Measurements from ENCODE around the gene MTERF4. TPM values are rescaled to one million over a fixed set of nuclear protein-coding genes. Genes with fewer than 3 reads are reported as not detected.

Gene MTERF4
- total RNA-seq: 19.3 and 28.3 TPM in 2 replicates

GRCh38 chr2:241102239-241102803 lies at the start of gene MTERF4:
Gene MTERF4, minus strand, starts transcription at chr2:241102287. Its CDS starts 14 bp downstream, at chr2:241102273.

DNA sequence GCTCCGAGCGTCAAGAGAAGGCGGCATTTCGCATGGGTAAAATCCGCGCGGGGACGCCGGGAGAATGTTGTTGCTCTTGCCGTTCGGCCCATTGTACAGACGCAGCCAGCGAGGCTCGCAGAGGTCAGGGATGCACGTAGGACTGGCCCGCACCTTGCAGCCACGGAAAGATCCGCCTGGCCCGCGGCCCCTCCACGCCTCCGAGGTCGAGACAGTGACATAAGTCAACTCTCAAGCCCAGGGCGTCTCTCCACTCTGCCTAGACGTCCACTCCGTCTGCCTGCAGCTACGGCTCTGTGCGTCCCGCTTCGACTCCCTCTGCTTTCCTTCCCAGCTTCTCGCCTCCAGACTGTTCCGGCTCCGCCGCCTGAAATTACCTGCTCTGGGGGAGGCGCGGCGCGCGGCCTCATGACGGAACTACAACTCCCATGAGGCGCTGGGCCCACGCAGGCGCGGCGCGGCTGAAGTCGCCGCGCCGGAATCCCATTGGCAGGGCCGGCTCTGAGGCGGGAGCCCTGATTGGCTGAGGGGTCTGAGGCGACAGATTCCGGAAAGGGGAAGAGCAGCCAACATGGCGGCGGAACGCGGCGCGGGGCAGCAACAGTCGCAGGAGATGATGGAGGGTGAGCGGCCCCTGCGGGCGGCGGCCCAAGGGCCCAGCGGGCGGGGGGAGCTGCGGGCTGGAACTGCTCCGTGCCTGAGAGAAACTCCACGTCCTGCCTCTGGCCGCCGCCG lies 48.0 kb upstream of the MTERF4 start, which contains the start of gene PPP1R7:
TSS of gene PPP1R7 (plus strand) at position 543 of the 735 bp plus-strand sequence. CDS start at position 572, 29 bp downstream.

DNA sequence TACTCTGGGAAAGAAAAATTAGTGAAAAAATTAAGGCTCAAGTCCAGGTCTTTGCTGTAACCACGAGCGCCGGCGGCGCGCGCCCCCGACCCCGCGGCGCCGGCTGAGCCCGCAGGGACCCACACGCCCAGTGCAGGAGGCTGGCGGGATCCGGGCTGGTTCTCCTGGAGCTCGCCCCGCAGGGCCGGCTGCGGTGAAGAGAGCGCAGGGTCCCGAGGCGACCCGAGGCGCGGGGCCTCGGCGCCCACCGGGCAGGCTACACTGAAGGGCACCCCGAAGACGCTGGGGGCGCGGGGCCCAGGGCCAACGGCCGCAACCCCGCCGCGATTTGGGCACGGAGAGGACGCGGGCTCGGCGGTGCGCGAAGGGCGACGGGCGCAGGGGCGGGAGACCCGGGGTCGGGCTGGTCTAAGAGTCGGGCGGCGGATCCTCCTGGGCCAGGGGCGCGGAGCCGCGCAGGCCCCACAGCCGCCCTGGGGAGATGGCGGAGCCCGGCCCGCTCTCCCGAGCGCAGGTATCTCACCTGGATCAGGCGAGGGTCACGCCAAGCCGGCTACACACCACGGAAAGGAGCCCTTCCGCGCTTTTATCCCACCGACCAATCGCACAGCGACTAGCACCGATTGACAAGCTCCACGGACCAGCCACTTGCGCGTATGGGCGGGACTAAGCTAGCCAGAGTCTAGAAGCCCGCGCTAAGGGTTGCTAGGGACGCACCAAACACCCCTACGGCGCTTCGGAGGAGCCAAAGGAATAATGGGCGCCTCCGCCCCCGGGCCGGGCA lies 47.0 kb upstream of the MTERF4 start, which contains the start of gene PASK:
TSS of gene PASK (minus strand) at position 582 of the 784 bp plus-strand sequence. CDS start 6,440 bp downstream, outside the sequence.

Other genes with a start within 250 kb of the MTERF4 start
- not detected in 2 replicates for gene AGXT, start 233.5 kb downstream of the MTERF4 start, total RNA-seq
- 0.85 and 3.4 TPM in 2 replicates for gene MAB21L4, start 206.1 kb downstream of the MTERF4 start, total RNA-seq
- not detected in 2 replicates for gene CROCC2, start 196.0 kb downstream of the MTERF4 start, total RNA-seq
- gene SNED1, start 103.7 kb downstream of the MTERF4 start, total RNA-seq: 0.48 TPM in 1 of 2 replicates, not detected in the other
- 2.3 and 2.4 TPM in 2 replicates for gene PASK, start 47.2 kb upstream of the MTERF4 start, total RNA-seq
- 28.6 and 38.1 TPM in 2 replicates for gene PPP1R7, start 48.2 kb upstream of the MTERF4 start, total RNA-seq
- 0.24 TPM in 1 of 2 replicates, not detected in the other for gene ANO7, start 86.4 kb upstream of the MTERF4 start, total RNA-seq
- gene HDLBP, start 213.4 kb upstream of the MTERF4 start, total RNA-seq: 532 and 681 TPM in 2 replicates
- 200 and 220 TPM in 2 replicates for gene SEPTIN2, start 213.6 kb upstream of the MTERF4 start, total RNA-seq

All from tracheal epithelial cell (primary cell).